Measurements from ENCODE around the gene SSBP2.
"Not testable (repeated sequence)": the region's sequence is repeated elsewhere in the genome, so short reads cannot be mapped to it uniquely, and the experiment has no call there.

The SSBP2 gene

DNA sequence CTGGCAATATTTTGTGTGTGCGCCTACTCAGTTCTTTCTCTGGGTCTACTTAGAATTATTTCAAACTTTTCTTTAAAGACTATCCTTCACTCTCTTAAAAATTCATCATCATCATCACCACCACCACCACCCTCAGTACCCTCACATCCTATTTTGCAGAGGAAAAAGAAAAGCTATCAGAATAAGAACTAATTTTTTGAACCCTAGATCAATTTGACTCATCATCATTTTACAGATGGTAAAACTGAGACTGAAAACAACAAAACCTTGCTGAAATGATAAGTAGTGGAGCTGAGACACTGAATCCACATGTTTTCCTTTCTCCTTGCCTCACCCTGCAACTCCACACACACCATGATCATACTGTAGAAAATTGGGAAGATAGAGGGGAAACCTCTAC, 119.3 kb downstream of the SSBP2 start:
- CTCF ChIA-PET = no interaction called here
- TF ChIP-seq, protein P1, sequence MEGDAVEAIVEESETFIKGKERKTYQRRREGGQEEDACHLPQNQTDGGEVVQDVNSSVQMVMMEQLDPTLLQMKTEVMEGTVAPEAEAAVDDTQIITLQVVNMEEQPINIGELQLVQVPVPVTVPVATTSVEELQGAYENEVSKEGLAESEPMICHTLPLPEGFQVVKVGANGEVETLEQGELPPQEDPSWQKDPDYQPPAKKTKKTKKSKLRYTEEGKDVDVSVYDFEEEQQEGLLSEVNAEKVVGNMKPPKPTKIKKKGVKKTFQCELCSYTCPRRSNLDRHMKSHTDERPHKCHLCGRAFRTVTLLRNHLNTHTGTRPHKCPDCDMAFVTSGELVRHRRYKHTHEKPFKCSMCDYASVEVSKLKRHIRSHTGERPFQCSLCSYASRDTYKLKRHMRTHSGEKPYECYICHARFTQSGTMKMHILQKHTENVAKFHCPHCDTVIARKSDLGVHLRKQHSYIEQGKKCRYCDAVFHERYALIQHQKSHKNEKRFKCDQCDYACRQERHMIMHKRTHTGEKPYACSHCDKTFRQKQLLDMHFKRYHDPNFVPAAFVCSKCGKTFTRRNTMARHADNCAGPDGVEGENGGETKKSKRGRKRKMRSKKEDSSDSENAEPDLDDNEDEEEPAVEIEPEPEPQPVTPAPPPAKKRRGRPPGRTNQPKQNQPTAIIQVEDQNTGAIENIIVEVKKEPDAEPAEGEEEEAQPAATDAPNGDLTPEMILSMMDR (IDR thresholded peaks at IDR 0.05; ENCODE audit: insufficient read depth, low read length, missing control alignments) = no peak
- no peak overlapping the region for H3K4me3 ChIP-seq (ENCODE audit: low read depth, low read length)
- POLR2A ChIA-PET = no interaction called here
- DNase-seq (ENCODE audit: low read depth, low spot score) = no peak

DNA sequence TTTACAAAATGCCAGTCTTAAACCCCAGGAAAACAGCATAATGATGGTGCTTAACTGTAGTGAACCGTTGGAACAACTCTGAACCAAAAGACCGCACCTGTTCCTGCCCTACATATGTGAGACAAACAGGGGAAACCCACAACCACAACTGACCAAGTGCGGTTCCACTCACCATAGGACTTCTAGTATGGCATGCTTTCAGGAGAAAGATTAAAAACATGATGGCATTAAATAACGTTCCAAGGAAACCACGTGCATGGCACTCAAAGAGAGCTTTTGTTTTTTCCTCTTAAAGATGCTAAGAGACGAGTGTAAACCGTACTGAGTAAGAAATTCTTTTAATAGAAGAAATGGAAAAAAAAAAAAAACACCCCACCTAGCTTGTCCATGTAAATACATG, 119.8 kb downstream of the SSBP2 start:
- POLR2A ChIA-PET = no interaction called here
- DNase-seq (ENCODE audit: low read depth, low spot score) = no peak
- CTCF ChIA-PET = no interaction called here
- H3K4me3 ChIP-seq (ENCODE audit: low read depth, low read length) = no peak overlapping the region
- TF ChIP-seq, protein P1 (IDR thresholded peaks at IDR 0.05; ENCODE audit: insufficient read depth, low read length, missing control alignments) = no peak

DNA sequence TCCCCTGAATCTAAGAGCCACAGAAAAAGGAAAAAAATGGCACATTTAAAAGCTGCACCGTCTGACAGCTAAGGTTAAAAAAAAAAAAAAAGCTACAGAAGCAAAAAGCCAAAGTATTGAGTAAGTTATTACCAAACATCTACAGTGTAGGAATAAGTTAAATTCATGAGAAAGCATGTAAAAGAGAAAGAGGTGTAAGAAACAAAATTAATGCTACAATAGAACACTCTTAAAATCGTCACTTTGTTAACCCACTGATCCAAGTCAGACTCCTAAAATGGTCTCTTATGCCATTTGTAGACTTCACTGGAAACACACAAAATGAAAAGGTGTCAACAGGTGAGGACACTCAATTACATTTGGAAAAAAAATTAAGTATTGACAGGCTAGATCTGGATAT, 120.2 kb downstream of the SSBP2 start:
- no peak overlapping the region for H3K4me3 ChIP-seq (ENCODE audit: low read depth, low read length)
- TF ChIP-seq, protein P1 (IDR thresholded peaks at IDR 0.05; ENCODE audit: insufficient read depth, low read length, missing control alignments) = no peak
- POLR2A ChIA-PET = no interaction called here
- DNase-seq (ENCODE audit: low read depth, low spot score) = no peak
- CTCF ChIA-PET = no interaction called here

DNA sequence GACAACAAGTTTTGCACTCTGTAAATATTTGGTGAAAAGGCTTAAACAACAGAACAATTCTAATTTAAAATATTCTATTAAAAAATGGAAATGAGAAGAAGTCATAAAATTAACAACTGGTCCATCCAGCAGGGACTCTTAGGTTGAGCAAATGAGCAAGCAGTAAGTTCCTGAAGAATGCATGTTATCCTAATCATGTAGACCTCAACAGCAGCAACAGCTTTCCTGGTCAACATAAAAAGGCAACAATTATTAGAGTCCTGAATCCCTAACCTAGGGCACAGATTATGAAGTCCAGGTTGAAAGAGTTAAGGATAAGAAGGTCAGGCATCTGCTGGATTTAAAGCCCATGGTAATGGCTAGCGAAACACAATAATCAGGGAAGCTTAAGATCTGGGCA, 120.9 kb downstream of the SSBP2 start:
- POLR2A ChIA-PET = no interaction called here
- CTCF ChIA-PET = no interaction called here
- TF ChIP-seq, protein P1 (IDR thresholded peaks at IDR 0.05; ENCODE audit: insufficient read depth, low read length, missing control alignments) = no peak
- no peak overlapping the region for H3K4me3 ChIP-seq (ENCODE audit: low read depth, low read length)
- no peak for DNase-seq (ENCODE audit: low read depth, low spot score)

DNA sequence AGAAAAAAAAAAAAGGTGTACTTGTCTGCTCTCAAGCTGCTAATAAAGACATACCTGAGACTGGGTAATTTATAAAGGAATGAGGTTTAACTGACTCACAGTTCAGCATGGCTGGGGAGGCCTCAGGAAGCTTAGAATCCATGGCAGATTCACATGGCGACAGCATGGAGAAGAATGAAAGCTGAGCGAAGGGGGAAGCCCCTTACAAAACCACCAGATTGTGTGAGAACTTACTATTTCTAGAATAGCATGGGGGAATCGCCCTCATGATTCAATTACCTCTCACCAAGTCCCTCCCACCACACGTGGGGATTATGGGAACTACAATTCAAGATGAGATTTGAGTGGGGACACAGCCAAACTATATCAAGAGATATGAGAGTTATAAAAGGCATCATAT, 122.8 kb downstream of the SSBP2 start:
- H3K4me3 ChIP-seq (ENCODE audit: low read depth, low read length); POLR2A ChIA-PET; DNase-seq (ENCODE audit: low read depth, low spot score); CTCF ChIA-PET: not testable (repeated sequence)

DNA sequence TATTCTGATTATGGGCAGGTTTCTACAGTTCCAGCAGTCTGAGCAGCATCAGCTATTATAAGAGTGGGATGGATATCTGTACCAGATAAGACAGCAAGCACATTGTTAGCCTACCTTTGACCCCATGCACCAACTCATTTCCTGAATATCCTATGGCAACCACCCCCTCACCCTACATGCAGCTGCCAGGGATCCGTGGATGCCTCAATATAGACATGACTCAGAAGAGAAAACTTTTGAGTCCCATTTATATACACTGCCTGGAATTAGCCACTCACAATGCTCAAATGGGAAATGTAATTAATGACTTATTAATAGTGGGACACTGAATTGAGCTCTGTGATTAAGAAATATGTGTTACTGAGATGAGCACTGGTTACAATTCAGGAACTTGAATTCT, 124.4 kb downstream of the SSBP2 start:
- TF ChIP-seq, protein P1 (IDR thresholded peaks at IDR 0.05; ENCODE audit: insufficient read depth, low read length, missing control alignments) = no peak
- ChIA-PET CTCF (no interaction called here), POLR2A (interaction anchor here (0.8 kb wide), 1 partner anchor 129 kb away, joined by 4 read pairs; no protein-coding TSS in a partner anchor)
- DNase-seq (ENCODE audit: low read depth, low spot score) = peak; percentile 33
- no peak overlapping the region for H3K4me3 ChIP-seq (ENCODE audit: low read depth, low read length)

DNA sequence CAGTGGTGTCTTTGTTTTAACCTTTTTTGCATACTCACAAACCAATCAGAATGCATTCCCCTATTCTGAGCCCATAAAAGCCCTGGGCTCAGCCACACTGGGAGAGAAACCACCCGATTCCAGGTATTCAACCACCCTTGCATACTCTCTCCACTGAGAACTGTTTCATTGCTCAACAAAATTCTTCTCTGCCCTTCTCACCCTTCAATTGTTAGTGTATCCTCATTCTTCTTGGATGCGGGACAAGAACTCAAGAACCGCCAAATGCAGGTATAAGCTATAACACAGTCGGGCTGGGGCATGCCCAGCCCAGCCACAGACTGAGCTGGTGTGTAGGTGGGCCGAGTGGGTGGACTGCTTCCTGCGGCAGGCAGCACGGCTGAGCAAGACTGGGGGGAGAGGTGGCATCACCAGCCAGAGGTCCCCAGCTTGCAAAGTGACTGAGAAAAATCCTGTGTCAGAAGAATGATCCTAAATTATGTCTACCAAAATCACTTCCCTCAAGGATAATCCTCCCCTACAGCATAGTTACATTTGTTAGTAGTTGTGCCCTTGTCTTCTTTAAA, 141.0 kb downstream of the SSBP2 start:
- ChIA-PET CTCF (no interaction called here), POLR2A (no interaction called here)
- no peak for DNase-seq (ENCODE audit: low read depth, low spot score)
- H3K4me3 ChIP-seq (ENCODE audit: low read depth, low read length) = no peak overlapping the region
- TF ChIP-seq, protein P1 (IDR thresholded peaks at IDR 0.05; ENCODE audit: insufficient read depth, low read length, missing control alignments) = no peak
